H54 (cell line): ENCODE measurements around the gene STOM.

Source experiments
- DNase-seq: peaks from one replicate; pipeline ENCODE4 v3.0.0; 2011; ENCODE audit warnings: low spot score, mixed read lengths; ENCODE audit not compliant: insufficient read length
- FAIRE-seq: peaks from 3 replicates; lab custom pipeline; 2011; peaks lifted over from hg19 to GRCh38; lab: Jason Lieb, UNC
- POLR2A ChIP-seq: IDR thresholded peaks from 2 replicates; pipeline ENCODE4 v1.6.1; 2011; ENCODE audit warnings: low read depth, mild to moderate bottlenecking, low read length

STOM gene

GRCh38 chr9:121312169-121312568 is 57.9 kb downstream of the STOM start:
- TF ChIP-seq POLR2A, result no peak
- FAIRE-seq (no peak), DNase-seq (no peak)

DNA sequence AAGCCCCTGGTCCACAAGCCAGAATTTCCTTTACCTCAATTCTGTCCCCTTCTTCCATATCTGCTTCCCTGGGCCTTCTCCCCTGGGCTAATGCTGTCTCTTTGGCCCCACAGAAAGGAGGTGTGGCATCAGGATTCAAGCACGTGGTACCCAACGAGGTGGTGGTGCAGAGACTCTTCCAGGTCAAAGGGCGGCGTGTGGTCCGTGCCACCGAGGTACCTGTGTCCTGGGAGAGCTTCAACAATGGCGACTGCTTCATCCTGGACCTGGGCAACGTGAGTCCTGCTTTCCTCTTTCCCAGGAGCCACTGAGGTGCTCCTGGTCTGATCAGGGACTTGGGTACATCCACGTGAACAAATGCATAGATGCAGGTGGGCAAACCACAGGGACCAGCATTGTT is 59.5 kb downstream of the STOM start:
- DNase-seq (no peak), FAIRE-seq (no peak)
- TF ChIP-seq POLR2A, result no peak

DNA sequence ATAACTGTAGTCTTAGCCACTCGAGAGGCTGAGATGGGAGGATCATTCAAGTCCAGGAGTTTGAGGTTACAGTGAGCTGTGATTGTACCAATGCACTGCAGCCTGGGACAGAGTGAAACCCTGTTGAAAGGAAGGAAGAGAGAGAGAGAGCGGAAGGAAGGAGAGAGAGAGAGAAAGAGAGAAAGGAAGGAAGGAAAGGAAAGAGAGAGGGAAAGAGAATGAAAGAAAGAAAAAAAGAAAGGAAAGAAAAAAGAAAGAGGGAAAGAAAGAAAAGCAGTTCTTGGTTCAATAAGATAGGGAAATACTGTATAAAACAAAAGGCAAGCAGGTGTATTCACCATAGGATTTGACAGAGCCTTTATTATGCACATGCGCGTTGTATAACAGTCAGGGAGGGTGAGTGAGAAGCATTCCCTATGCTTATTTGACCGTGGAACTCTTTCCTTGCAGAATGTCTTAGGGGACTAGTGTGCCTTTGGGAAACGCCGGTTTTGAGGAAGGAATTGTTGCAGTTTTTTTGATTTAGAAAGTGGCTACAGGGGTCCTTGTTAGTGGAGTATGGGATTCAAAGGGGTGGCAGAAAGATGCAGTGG is 60.1 kb downstream of the STOM start:
- no peak for TF ChIP-seq POLR2A
- FAIRE-seq, result no peak
- no peak for DNase-seq

DNA sequence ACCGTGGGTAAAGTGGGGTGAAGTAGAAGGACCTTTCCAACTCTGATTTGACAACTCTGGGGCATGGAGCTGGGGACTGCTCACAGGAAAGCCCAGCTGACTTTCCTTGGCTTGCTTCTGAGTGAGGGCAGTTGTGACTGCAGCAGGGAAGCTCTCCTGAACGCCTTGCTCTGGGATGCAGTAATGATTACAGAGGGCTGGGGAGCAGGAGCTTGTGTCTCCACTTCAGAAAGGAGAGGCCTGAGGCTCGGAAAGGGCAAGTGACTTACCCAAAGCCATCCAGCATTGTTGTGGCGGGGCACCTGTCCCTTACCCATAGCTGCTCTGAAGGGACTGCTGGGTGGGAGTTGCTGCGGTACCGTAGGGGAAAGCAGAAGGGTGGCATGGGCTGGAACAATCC is 60.9 kb downstream of the STOM start:
- no peak for DNase-seq
- FAIRE-seq, result no peak

GRCh38 chr9:121308765-121309164 is 61.3 kb downstream of the STOM start:
- FAIRE-seq, result no peak
- no peak for DNase-seq
- no peak for TF ChIP-seq POLR2A

More for the DNA sequence above, 60.9 kb downstream of the STOM start:
- TF ChIP-seq POLR2A, result no peak

DNA sequence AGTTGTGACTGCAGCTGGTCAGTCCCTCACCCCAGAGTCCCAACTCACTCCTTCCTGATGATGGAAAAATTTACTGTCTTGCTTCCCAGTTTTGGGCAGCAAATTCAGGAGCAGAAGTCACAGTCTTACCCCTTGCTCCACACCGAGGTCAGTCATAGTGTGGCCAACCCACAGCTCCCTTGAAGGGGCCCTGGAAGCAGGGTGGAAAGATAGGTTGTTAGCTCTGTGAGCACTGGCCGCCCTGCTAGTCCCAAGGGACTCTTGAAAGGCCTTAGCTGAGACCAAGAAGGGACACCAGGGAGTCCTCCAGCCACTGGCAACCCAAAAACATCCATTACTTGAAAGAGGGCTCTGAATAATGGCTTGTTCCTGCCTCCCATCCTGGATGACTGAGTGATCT is 62.1 kb downstream of the STOM start:
- FAIRE-seq (no peak), DNase-seq (no peak)
- TF ChIP-seq POLR2A, result no peak

GRCh38 chr9:121305269-121305994 is 64.6 kb downstream of the STOM start:
- FAIRE-seq (no peak), DNase-seq (no peak)
- TF ChIP-seq POLR2A, result no peak

DNA sequence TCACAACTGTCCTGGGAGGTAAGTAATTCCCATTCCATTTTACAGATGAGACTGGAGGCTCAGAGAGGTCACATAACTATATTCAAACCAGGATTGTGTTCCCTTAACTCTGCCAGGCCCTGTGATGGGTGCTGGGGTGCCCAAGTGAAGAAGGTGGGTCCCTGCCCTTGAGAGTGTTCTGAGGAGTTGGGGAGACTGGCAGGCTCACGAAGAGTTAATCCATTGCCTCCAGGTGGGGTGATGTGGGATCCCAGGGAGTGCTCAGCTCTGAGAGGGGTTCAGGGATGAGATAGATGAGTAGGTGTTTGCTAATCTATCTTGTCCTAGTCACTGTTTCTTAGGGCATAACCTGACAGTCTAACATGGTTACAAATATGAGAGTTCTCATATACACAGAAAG is 65.3 kb downstream of the STOM start:
- no peak for TF ChIP-seq POLR2A
- DNase-seq (no peak), FAIRE-seq (no peak)

DNA sequence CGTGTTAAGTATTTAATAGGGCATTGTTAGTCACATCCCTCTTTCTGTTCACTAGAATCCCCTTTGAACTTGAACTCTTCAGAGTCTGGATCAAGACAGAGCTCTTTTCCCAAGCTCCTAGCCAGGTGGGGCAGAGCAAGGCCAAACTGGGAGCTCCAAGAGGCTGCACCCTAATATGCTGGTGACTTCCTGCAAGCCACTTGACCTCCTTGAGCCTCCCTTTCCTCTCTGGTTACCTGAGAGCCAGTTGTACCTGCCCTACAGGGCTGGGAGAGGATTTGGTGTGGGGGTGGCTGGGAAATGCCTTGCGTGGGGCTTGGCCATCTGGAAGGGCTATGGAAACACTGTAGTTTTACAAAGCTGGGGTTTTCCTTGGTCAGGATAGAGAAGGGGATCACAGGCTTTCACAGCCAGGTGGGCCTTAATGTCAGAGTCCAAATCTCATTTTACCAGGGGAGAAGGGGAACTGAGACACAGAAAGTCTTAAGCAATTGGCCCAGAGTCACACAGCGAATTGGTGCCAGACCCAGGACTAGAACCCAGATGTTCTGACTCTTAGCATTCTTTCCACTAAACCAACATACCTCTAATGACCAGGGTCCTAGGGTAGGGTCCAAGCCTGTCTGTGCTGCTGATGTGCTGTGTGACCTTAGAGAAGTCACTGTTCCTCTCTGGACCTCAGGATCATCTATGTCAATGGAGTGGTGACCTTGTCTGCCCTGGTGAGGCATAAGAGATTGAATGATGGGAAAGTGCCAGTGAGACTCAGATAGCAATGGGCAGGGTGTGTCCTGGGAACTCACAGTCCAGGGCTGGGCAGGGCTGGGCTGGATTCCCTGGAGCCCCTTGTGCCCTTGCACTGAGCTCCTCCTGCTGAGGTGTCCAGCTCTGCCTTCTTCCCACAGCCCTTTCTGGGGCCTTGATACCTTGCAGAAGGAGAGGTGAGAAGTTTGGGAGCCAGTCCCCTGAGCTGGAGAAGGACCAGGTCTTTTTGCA is 66.3 kb downstream of the STOM start:
- FAIRE-seq (no peak), DNase-seq (no peak)
- TF ChIP-seq POLR2A, result no peak

- DNase-seq, result no peak
- TF ChIP-seq POLR2A, result no peak
- FAIRE-seq, result no peak
Measured at GRCh38 chr9:121302786-121303185, 67.3 kb downstream of the STOM start.

GRCh38 chr9:121302341-121302740 is 67.7 kb downstream of the STOM start:
- no peak for TF ChIP-seq POLR2A
- DNase-seq (no peak), FAIRE-seq (no peak)

GRCh38 chr9:121301881-121302286 is 68.2 kb downstream of the STOM start:
- FAIRE-seq (no peak), DNase-seq (no peak)
- TF ChIP-seq POLR2A, result no peak

DNA sequence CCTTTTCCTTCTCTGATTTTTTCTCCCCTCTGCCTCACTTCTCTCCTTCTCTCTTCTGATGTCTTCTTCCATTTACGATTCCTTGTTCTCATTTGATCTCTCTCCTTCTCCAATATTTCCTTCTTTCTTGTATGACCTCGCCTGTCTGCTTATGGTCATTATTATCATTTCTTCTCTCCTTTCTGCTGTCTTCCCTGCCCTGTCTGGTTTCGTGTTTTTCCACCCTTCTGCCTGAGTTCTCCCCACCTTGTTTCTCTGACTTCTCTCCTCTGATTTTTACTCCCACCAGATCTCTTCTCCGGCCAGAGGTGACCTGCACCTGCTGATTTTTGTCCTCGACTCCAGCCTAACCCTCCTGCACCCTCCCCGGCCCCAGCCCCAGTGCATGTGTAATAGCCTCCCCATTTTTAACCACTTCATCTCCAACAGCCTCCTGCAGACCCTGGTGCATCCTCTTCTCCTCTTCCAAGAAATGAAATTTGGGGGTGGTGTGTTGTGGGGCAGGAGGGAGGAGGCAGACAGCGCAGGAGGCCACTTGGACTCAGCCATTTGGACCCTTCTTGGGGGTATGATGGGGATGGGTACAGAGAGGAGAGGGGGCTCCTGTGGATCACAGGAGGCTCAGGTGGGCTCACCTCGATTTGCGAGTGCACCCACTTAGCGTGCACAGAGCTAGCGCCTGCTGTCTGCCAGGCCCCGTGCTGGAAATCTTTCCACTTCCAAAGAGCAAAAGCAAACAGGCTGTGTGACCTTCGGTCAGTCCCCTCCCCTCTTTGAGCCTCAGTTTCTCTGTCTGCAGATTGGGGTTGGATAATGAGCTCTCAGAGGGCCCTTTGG is 69.5 kb downstream of the STOM start:
- TF ChIP-seq POLR2A, result no peak
- FAIRE-seq, result no peak
- no peak for DNase-seq
